Adipocyte (in vitro differentiated cells): ENCODE measurements around the gene IRF2BP2.
"Not testable (repeated sequence)": the region's sequence is repeated elsewhere in the genome, so short reads cannot be mapped to it uniquely, and the experiment has no call there.

ENCODE experiments used
- DNase-seq: peaks from one replicate; pipeline ENCODE4 v3.0.0-alpha.2; 2015; ENCODE audit warnings: low read depth
- H3K27me3 ChIP-seq: replicated peaks from 2 replicates; pipeline ENCODE4 v1.7.0; 2013; ENCODE audit warnings: mild to moderate bottlenecking, low read length, moderate library complexity; ENCODE audit not compliant: control insufficient read depth, insufficient read depth
- H3K36me3 ChIP-seq: 2 replicates; pipeline ENCODE4 v1.7.0; 2013; ENCODE audit warnings: low read length, mild to moderate bottlenecking, moderate library complexity; ENCODE audit not compliant: control insufficient read depth, insufficient read depth, severe bottlenecking
- H3K4me1 ChIP-seq: 2 replicates; pipeline ENCODE4 v1.7.0; 2013; ENCODE audit warnings: mild to moderate bottlenecking, low read length, moderate library complexity; ENCODE audit not compliant: control insufficient read depth, insufficient read depth
- H3K4me3 ChIP-seq: 2 replicates; pipeline ENCODE4 v1.7.0; 2013; ENCODE audit warnings: mild to moderate bottlenecking, low read length, moderate library complexity
- H3K9ac ChIP-seq: 2 replicates; pipeline ENCODE4 v1.7.0; 2013; ENCODE audit warnings: mild to moderate bottlenecking, low read length, moderate library complexity
- H3K9me3 ChIP-seq: 2 replicates; pipeline ENCODE4 v1.7.0; 2013; ENCODE audit warnings: mild to moderate bottlenecking, low read length, moderate library complexity; ENCODE audit not compliant: control insufficient read depth

IRF2BP2 gene

GRCh38 chr1:234603221-234604204, 6.5 kb downstream of the IRF2BP2 start:
- peak overlapping the region; percentile 90 for H3K4me3 ChIP-seq
- peak overlapping the region; percentile 96 for H3K9ac ChIP-seq
- peaks cover 58% of the 10 kb centered on the region for H3K4me1 ChIP-seq
- no peaks in the 10 kb centered on the region for H3K27me3 ChIP-seq
- peak; percentile 71 for DNase-seq
- H3K9me3 ChIP-seq = no peaks in the 10 kb centered on the region
- H3K36me3 ChIP-seq = peaks cover 57% of the 10 kb centered on the region

GRCh38 chr1:234602334-234603220, 7.4 kb downstream of the IRF2BP2 start:
- Histone ChIP-seq H3K4me1 (peaks cover 60% of the 10 kb centered on the region), H3K9ac (peak overlapping the region; percentile 96), H3K27me3 (no peaks in the 10 kb centered on the region), H3K4me3 (peak overlapping the region; percentile 90), H3K9me3 (no peaks in the 10 kb centered on the region), H3K36me3 (peaks cover 53% of the 10 kb centered on the region)
- DNase-seq = peak; percentile 94

- Histone ChIP-seq H3K4me3 (peak overlapping the region; percentile 75), H3K27me3 (no peaks in the 10 kb centered on the region), H3K9ac (peak overlapping the region; percentile 96), H3K4me1 (peaks cover 60% of the 10 kb centered on the region), H3K9me3 (no peaks in the 10 kb centered on the region), H3K36me3 (peaks cover 42% of the 10 kb centered on the region)
- peak; percentile 72 for DNase-seq
Measured at GRCh38 chr1:234601301-234602017, 8.5 kb downstream of the IRF2BP2 start.

GRCh38 chr1:234600418-234601281, 9.3 kb downstream of the IRF2BP2 start:
- DNase-seq = no peak
- H3K36me3 ChIP-seq = peaks cover 35% of the 10 kb centered on the region
- peak overlapping the region; percentile 96 for H3K9ac ChIP-seq
- no peaks in the 10 kb centered on the region for H3K27me3 ChIP-seq
- H3K9me3 ChIP-seq = no peaks in the 10 kb centered on the region
- peak overlapping the region; percentile 75 for H3K4me3 ChIP-seq
- H3K4me1 ChIP-seq = peaks cover 60% of the 10 kb centered on the region

- peak; percentile 93 for DNase-seq
- H3K4me3 ChIP-seq = peak overlapping the region; percentile 82
- peak overlapping the region; percentile 96 for H3K9ac ChIP-seq
- H3K9me3 ChIP-seq = no peaks in the 10 kb centered on the region
- peaks cover 26% of the 10 kb centered on the region for H3K36me3 ChIP-seq
- H3K4me1 ChIP-seq = peaks cover 60% of the 10 kb centered on the region
- no peaks in the 10 kb centered on the region for H3K27me3 ChIP-seq
Measured at GRCh38 chr1:234599617-234600417, 10.2 kb downstream of the IRF2BP2 start.

GRCh38 chr1:234598974-234599616, 10.9 kb downstream of the IRF2BP2 start:
- Histone ChIP-seq H3K27me3 (no peaks in the 10 kb centered on the region), H3K36me3 (peaks cover 19% of the 10 kb centered on the region), H3K9ac (peak overlapping the region; percentile 95), H3K4me1 (peaks cover 52% of the 10 kb centered on the region), H3K9me3 (no peaks in the 10 kb centered on the region), H3K4me3 (peak overlapping the region; percentile 82)
- DNase-seq = peak; percentile 20

- peak; percentile 77 for DNase-seq
- H3K9ac ChIP-seq = no peak overlapping the region
Measured at GRCh38 chr1:234597894-234598293, 12.1 kb downstream of the IRF2BP2 start.

GRCh38 chr1:234595899-234596298, 14.1 kb downstream of the IRF2BP2 start:
- Histone ChIP-seq H3K27me3 (no peaks in the 10 kb centered on the region), H3K4me3 (no peak overlapping the region), H3K36me3 (no peaks in the 10 kb centered on the region), H3K9ac (no peak overlapping the region), H3K4me1 (peaks cover 20% of the 10 kb centered on the region), H3K9me3 (no peaks in the 10 kb centered on the region)
- DNase-seq = no peak

More at GRCh38 chr1:234597894-234598293, 12.1 kb downstream of the IRF2BP2 start:
- no peaks in the 10 kb centered on the region for H3K27me3 ChIP-seq
- H3K4me1 ChIP-seq = peaks cover 40% of the 10 kb centered on the region
- peaks cover 8% of the 10 kb centered on the region for H3K36me3 ChIP-seq
- H3K4me3 ChIP-seq = no peak overlapping the region
- H3K9me3 ChIP-seq = no peaks in the 10 kb centered on the region

- not testable (repeated sequence) for H3K9ac ChIP-seq, H3K9me3 ChIP-seq, H3K4me3 ChIP-seq, H3K27me3 ChIP-seq, DNase-seq, H3K36me3 ChIP-seq
- peaks cover 13% of the 10 kb centered on the region for H3K4me1 ChIP-seq
Measured at GRCh38 chr1:234594575-234594974, 15.4 kb downstream of the IRF2BP2 start.
